GM19467 (cell line): ENCODE data around the gene HACE1.
A peak's percentile ranks its signal among the peaks of the same experiment; 100 is the strongest.

Experiments used
- ATAC-seq: cut with Tn5 transposase; IDR thresholded peaks from one replicate; pipeline ENCODE4 v1.9.1; 2021; ENCODE audit warnings: mild to moderate bottlenecking, moderate library complexity; ENCODE audit not compliant: unreplicated experiment

Gene HACE1

GRCh38 chr6:104692008-104692407 is 167.7 kb downstream of the HACE1 start:
- no peak for ATAC-seq

- ATAC-seq: no peak
Measured at GRCh38 chr6:104689551-104690205, 170.0 kb downstream of the HACE1 start.

GRCh38 chr6:104688283-104688969 is 171.3 kb downstream of the HACE1 start:
- peak; percentile 58 for ATAC-seq

GRCh38 chr6:104686550-104687175 is 173.1 kb downstream of the HACE1 start:
- no peak for ATAC-seq

- no peak for ATAC-seq
Measured at GRCh38 chr6:104685871-104686549, 173.7 kb downstream of the HACE1 start.

GRCh38 chr6:104684911-104685415 is 174.8 kb downstream of the HACE1 start:
- no peak for ATAC-seq

GRCh38 chr6:104683809-104684208 is 175.9 kb downstream of the HACE1 start:
- ATAC-seq: no peak

- peak; percentile 85 for ATAC-seq
Measured at GRCh38 chr6:104682722-104683643, 176.7 kb downstream of the HACE1 start.

- ATAC-seq: no peak
Measured at GRCh38 chr6:104680539-104680938, 179.2 kb downstream of the HACE1 start.

- ATAC-seq: no peak
Measured at GRCh38 chr6:104679971-104680370, 179.7 kb downstream of the HACE1 start.
